ENCODE measurements around the gene CARD14.

Gene CARD14

DNA sequence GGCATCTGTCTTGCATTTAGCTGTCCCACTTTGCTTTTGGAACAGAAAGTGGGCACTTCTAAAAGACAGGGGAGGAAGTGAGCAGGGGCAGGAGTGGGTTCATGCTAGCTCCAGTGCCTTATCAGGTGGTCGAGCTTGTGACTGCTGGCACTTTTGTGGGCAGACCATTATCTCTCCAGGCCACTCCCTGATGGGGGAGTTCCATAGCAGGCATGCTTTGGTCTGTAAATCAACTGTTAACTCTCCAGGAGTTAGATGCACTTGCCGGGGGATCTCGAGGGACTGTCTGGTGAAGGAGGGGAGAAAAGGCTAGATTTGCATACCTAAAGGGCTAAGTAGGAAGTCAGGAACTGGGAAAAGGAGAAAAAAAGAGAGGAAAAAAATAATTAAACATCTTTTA, 9.3 kb upstream of the CARD14 start:
- TF ChIP-seq, protein P1, sequence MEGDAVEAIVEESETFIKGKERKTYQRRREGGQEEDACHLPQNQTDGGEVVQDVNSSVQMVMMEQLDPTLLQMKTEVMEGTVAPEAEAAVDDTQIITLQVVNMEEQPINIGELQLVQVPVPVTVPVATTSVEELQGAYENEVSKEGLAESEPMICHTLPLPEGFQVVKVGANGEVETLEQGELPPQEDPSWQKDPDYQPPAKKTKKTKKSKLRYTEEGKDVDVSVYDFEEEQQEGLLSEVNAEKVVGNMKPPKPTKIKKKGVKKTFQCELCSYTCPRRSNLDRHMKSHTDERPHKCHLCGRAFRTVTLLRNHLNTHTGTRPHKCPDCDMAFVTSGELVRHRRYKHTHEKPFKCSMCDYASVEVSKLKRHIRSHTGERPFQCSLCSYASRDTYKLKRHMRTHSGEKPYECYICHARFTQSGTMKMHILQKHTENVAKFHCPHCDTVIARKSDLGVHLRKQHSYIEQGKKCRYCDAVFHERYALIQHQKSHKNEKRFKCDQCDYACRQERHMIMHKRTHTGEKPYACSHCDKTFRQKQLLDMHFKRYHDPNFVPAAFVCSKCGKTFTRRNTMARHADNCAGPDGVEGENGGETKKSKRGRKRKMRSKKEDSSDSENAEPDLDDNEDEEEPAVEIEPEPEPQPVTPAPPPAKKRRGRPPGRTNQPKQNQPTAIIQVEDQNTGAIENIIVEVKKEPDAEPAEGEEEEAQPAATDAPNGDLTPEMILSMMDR (IDR thresholded peaks at IDR 0.05; ENCODE audit: control insufficient read depth, insufficient read depth, low read depth, low read length, missing control alignments) = no peak
- no peak for DNase-seq (ENCODE audit: low read depth)
- no peak overlapping the region for H3K4me3 ChIP-seq (ENCODE audit: control insufficient read depth, low read depth, low read length)

DNA sequence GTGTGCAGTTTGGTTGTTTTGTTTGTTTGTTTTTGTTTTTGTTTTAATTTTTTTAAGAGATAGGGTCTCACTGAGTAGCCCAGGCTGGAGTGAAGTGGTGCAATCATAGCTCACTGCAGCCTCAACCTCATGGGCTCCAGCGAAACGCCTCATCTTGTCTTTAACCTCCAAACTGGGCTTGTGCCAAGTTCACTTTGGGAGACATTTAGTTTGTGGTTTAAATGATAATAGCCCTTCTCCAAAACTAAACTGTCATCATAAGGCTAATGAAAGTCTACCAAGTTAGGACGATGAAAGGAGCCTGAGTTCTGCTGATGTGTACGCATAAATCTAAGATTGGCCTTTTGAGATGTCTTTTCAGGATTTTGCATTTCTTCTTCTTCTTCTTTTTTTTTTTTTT, 6.5 kb upstream of the CARD14 start:
- TF ChIP-seq, protein P1 (IDR thresholded peaks at IDR 0.05; ENCODE audit: control insufficient read depth, insufficient read depth, low read depth, low read length, missing control alignments) = no peak
- DNase-seq (ENCODE audit: low read depth) = no peak
- H3K4me3 ChIP-seq (ENCODE audit: control insufficient read depth, low read depth, low read length) = no peak overlapping the region

DNA sequence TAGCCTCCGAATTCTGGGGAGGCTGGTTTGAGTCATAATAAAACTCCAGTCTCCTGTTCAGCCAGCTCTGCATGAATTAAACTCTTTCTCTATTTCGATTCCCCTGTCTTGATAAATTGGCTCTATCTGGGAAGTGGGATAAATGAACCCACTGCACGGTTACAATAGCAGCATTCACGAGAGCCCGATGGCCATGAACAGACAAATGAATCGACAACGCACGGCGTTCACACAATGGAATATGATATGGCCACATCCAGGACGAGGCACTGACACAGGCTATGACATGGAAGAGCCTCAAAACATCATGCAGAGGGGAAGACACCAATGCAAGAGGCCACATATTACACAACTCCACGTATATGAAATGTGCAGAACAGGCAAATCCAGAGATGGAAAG, 5.6 kb upstream of the CARD14 start:
- TF ChIP-seq, protein P1 (IDR thresholded peaks at IDR 0.05; ENCODE audit: control insufficient read depth, insufficient read depth, low read depth, low read length, missing control alignments) = no peak
- H3K4me3 ChIP-seq (ENCODE audit: control insufficient read depth, low read depth, low read length) = no peak overlapping the region
- no peak for DNase-seq (ENCODE audit: low read depth)

DNA sequence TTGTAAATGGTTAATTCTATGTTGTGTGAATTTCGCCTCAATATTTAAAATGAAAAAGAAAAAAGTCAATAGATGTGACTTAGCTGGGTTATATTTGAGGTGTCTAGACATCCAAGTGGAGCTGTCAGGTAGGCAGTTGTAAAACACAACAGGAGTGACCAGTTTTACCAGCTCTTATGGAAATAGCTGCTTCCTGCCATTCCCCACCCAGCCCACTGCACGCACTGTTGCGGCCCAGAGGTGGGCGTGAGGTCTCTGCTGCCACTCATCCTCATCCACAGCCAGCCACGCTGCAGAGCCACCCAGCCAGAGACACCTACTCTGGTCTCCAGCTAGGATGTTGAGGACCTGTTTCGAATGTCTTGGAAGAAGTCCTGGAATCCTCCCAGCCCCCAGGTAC, 3.4 kb upstream of the CARD14 start:
- H3K4me3 ChIP-seq (ENCODE audit: control insufficient read depth, low read depth, low read length) = no peak overlapping the region
- TF ChIP-seq, protein P1 (IDR thresholded peaks at IDR 0.05; ENCODE audit: control insufficient read depth, insufficient read depth, low read depth, low read length, missing control alignments) = no peak
- no peak for DNase-seq (ENCODE audit: low read depth)

DNA sequence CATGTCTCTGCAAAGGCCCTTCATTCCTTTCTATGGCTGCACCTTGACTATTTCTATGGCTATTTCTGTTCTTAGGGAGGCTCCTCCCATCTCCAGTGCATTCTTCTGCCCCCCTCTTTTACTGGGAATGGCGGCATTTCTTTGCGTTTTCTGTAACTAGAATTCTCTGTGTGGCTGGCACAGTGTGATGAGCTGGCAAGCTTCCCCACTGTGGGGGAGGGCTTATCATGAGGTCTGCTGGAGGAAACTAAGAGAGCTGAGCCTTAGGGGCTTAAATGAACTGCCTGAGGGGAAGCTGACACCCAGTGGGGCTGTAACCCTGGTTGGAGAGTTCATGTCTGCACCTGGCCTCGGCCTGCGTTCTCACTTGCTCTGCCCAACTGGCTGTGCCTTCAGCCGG, 1.5 kb upstream of the CARD14 start:
- TF ChIP-seq, protein P1 (IDR thresholded peaks at IDR 0.05; ENCODE audit: control insufficient read depth, insufficient read depth, low read depth, low read length, missing control alignments) = no peak
- no peak for DNase-seq (ENCODE audit: low read depth)
- no peak overlapping the region for H3K4me3 ChIP-seq (ENCODE audit: control insufficient read depth, low read depth, low read length)

DNA sequence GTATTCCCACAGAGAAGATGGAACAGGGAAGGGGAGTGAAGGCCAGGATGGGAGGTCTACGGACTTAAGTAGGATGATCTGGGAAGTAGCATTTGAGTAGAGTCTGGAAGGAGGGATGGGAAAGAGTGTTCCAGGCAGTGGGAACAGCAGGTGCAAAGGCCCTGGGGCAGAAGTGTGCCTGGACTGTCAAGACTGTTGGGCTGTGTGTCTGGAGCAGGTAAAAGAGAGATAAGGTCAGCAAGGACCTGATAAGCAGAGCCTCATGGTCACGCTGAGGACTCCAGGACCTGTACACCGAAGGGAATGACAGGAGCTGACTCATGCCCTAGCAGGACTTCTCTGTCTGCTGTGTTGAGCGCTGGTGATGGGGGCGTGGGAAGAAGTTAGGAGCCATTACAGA, 723 bp upstream of the CARD14 start:
- DNase-seq (ENCODE audit: low read depth) = no peak
- TF ChIP-seq, protein P1 (IDR thresholded peaks at IDR 0.05; ENCODE audit: control insufficient read depth, insufficient read depth, low read depth, low read length, missing control alignments) = no peak
- H3K4me3 ChIP-seq (ENCODE audit: control insufficient read depth, low read depth, low read length) = no peak overlapping the region

DNA sequence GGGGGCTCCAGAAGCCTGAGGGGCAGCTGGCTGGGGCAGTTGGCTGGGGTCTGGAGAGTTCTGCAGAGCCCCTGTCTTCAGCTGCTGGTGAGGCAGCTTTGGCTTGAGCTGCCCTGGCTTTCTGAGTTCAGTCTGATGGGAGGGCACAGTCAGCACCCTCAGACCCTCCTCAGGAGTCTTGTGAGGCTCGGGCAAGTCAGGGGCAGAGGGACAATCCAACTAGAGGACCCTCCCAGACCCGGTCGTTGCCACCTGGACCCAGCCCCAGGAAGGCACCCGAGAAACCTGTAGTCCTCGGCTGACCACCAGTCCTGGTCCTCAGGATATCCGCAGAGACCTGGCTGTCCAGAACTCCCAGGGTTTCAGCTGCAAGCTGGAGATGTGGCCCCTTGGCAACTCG, 1.9 kb downstream of the CARD14 start:
- TF ChIP-seq, protein P1 (IDR thresholded peaks at IDR 0.05; ENCODE audit: control insufficient read depth, insufficient read depth, low read depth, low read length, missing control alignments) = no peak
- no peak overlapping the region for H3K4me3 ChIP-seq (ENCODE audit: control insufficient read depth, low read depth, low read length)
- no peak for DNase-seq (ENCODE audit: low read depth)
